NCI-H2196 (cell line): Measurements from ENCODE around the gene EEF1AKMT4.

ENCODE experiments used
- DNase-seq: peaks from one replicate; lab custom pipeline; 2025; ENCODE audit not compliant: unreplicated experiment; lab: John Stamatoyannopoulos, UW

EEF1AKMT4 gene

GRCh38 chr3:184235381-184236032, 14.0 kb upstream of the EEF1AKMT4 start:
- DNase-seq, result no peak

DNA sequence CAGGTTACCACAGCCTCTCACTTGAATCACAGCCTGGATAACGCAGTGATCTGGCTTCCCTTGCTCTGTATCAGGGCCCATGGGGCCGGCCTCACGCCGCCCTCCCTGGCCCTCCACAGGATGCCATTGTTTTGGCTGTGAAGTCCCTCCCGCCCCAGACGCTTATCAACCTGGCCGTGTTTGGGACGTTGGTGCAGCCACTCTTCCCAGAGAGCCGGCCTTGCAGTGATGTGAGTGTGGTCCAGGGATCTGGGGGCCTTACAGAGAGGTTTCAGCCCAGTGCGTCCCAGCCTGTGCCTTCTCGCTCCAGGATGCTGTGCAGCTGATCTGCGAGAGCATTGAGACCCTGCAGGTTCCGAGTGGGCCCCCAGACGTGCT, 13.4 kb upstream of the EEF1AKMT4 start:
- no peak for DNase-seq

DNA sequence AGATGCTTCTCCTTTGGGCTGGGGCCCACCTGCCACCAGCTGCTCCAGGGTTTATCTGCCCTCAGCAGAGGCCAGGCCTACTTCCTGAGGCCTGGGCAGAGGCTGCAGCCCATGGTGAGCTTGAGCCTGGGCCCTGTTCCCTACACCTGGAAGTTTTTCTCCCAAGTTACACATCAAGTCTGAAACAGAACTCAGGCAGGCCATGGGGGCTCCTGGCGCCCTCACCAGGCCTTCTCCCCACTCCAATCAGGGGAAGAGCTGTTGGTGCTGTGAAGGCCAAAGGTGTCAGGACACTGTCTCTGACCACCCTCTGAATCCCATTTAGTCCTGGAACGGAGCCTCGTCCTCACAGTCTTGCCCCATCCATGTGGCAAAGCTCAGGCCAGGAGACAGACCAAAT, 12.8 kb upstream of the EEF1AKMT4 start:
- DNase-seq, result no peak

DNA sequence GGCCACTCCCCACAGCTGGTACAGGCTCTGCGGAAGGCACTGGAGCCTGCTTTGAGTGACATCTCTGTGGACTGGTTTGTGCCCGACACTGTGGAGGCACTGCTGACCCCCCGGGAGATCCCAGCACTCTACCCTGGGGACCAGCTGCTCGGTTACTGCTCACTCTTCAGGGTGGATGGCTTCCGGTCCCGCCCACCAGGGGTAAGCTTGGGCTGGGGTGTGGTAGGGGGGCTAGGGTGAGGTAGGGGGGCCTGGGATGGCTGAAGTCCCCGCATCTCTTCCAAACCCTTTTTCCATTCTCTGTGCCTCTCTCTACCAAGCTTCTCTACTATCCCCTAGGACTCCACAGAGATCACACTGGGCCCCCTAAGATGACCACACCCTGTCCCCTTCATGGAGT, 12.3 kb upstream of the EEF1AKMT4 start:
- DNase-seq, result no peak

- no peak for DNase-seq
Observed at GRCh38 chr3:184237807-184238206, 11.7 kb upstream of the EEF1AKMT4 start.

- DNase-seq, result no peak
Observed at GRCh38 chr3:184238246-184238818, 11.1 kb upstream of the EEF1AKMT4 start.

GRCh38 chr3:184239221-184239620, 10.3 kb upstream of the EEF1AKMT4 start:
- DNase-seq, result no peak

- no peak for DNase-seq
Observed at GRCh38 chr3:184239708-184240107, 9.8 kb upstream of the EEF1AKMT4 start.

- DNase-seq, result no peak
Observed at GRCh38 chr3:184240384-184241140, 8.9 kb upstream of the EEF1AKMT4 start.

DNA sequence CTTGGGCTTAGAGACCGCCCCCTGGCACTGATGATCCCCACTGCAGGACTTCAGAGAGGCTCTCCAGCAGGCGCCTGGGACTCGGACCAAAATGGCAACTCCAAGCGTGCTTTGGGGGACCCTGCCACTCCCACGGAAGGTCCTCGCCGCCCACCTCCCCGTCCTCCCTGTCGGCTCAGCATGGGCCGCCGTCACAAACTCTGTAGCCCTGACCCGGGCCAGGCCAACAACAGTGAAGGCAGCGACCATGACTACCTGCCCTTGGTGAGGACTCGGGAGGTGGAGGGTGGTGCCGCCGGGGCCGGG, 8.4 kb upstream of the EEF1AKMT4 start:
- DNase-seq, result no peak

- DNase-seq, result peak; percentile 99
Observed at GRCh38 chr3:184241447-184242296, 7.8 kb upstream of the EEF1AKMT4 start.

- DNase-seq, result no peak
Observed at GRCh38 chr3:184242297-184242685, 7.2 kb upstream of the EEF1AKMT4 start.

- DNase-seq, result peak; percentile 93
Observed at GRCh38 chr3:184248454-184249411, 739 bp upstream of the EEF1AKMT4 start, which contains the start of gene ALG3. Gene ALG3, minus strand, starts transcription at chr3:184248962. Its CDS starts 22 bp downstream, at chr3:184248940.

DNA sequence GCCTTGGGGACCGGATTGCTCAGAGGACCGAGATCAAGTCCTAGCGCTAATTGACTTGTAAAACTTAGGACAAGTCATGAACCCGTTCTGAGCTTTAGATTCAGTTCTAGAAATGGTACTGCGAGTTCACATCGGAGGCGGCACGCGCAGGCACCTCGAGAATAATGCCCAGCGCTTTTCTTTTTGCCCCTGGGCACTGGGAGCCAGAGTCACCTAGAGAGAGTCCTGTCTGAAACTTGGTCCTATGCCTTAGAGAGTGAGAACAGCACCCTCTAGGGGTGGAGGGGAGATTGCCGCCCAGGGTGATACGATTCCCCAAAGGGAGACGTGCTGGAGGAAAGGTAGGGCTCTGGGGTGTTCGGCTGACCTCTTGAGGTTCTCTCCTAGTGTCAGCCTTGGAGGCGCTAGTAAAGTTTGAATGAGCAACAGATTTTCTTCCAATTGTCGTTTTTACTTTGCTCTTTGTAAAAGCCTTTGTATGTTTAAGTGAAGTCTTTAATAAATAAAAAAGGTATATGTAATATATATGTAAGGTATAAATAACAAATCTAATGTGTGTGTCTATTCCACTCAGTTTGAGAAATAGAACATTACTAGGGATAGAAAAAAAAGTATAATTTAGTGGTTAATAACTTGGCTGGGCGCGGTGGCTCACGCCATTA, 826 bp downstream of the EEF1AKMT4 start:
- peak; percentile 98 for DNase-seq

GRCh38 chr3:184255291-184256039, 6.0 kb downstream of the EEF1AKMT4 start:
- no peak for DNase-seq

DNA sequence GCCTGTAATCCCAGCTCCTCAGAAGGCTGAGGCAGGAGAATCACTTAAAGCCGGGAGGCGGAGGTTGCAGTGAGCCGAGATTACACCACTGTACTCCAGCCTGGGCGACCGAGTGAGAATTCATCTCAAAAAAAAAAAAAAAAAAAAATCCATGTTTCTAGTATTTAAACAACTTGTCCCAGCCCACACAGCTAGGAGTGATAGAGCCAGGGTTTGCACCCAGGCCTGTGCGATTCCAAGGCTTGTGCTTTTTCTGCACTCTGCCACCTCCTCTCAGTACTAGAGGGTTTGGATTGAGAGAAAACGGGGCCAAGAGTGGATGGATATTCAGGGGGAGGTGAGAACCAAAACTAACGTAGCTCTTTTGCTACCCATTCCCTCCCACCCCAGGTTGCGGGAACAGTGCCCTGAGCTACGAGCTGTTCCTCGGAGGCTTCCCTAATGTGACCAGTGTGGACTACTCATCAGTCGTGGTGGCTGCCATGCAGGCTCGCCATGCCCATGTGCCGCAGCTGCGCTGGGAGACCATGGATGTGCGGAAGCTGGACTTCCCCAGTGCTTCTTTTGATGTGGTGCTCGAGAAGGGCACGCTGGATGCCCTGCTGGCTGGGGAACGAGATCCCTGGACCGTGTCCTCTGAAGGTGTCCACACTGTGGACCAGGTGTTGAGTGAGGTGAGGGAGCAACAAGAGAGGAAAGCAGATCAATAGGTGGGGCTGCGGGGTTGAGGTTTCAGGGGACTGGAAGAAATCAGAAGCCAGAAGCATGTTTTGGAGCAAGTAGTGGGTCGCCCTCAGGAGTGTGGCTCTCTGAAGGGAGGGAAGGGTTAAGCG, 7.8 kb downstream of the EEF1AKMT4 start:
- no peak for DNase-seq

DNA sequence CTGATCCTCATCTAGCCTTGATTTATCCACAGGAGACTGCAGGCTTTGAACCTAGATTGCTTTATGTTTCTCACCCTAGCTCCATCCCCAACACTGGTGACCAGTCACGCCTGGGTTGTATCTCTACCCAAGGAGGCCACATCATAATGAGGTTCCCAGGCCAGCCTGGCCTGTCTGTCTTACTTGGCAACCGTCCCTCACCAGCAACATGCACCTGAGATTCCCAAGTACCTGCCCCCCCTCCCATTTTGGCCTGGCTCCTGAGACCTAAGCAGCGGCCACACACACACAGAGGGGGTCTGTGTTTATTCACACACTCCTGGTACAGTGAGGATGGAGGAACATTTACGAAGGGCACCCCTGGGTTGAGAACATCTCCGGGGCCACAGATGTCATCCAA, 9.5 kb downstream of the EEF1AKMT4 start:
- DNase-seq, result no peak

DNA sequence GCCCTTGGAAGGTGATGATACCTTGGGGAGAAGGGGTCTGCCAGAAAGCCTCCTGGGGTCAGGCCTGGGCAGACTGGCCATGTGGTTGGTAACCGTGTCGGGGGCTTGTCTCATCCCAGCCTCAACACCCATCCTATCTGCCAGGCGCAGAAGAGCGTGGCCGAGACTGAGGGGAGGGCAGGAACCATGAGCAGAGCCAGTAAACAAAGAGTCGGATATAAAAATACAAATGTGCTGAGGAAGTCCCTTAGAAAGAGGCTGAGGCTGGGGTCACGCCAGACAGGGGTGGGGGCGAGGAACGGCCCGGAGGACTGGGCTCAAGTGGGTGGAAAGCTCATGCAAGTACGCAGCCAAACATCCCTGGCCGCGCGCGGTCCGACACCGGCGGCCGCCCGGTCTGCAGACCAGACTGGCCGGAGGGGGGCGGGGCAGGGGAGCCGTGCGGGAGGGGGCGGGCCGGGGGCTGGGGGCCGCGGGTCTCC, 10.0 kb downstream of the EEF1AKMT4 start:
- DNase-seq, result no peak
